CD8-positive, alpha-beta memory T cell (primary cell): Measurements from ENCODE around the gene TRPM5. TPM values are rescaled to one million over a fixed set of nuclear protein-coding genes. Genes with fewer than 3 reads are reported as not detected.

ENCODE experiments used
- polyA plus RNA-seq: library from polyadenylated mRNA; unstranded; fragments of 300-500 nt; fragmentation: Illumina TruSeq; gene quantifications from one replicate; pipeline ENCODE4 v1.2.3, GENCODE V29; 2021
- total RNA-seq, 2 experiments: library from RNA; stranded (reverse); gene quantifications; one replicate each; pipeline ENCODE4 v1.2.3, GENCODE V29; 2021

Gene TRPM5
- total and polyA plus RNA-seq, 3 experiments from 2014 or later, result not detected

Other genes with a start within 250 kb of the TRPM5 start
- under 1 TPM; 0.22 to 0.55 TPM for gene ASCL2, start 173.9 kb downstream of the TRPM5 start, total RNA-seq
- gene ASCL2, start 173.9 kb downstream of the TRPM5 start, polyA plus RNA-seq, result 8.9 TPM
- 1 to 10 TPM; 8.8 to 9.4 TPM for gene C11orf21, start 142.6 kb downstream of the TRPM5 start, total RNA-seq
- gene C11orf21, start 142.6 kb downstream of the TRPM5 start, polyA plus RNA-seq, result 30.1 TPM
- 1 to 10 TPM; 6.6 to 7.4 TPM for gene TSPAN32, start 142.5 kb downstream of the TRPM5 start, total RNA-seq
- 68.5 TPM for gene TSPAN32, start 142.5 kb downstream of the TRPM5 start, polyA plus RNA-seq
- gene CD81, start 67.2 kb downstream of the TRPM5 start, total RNA-seq, result 100 to 1,000 TPM; 176 to 189 TPM
- 107 TPM for gene CD81, start 67.2 kb downstream of the TRPM5 start, polyA plus RNA-seq
- gene TSSC4, start 43.8 kb downstream of the TRPM5 start, total RNA-seq, result 10 to 100 TPM; 79.6 to 84.1 TPM
- 85.6 TPM for gene TSSC4, start 43.8 kb downstream of the TRPM5 start, polyA plus RNA-seq
- gene KCNQ1, start 494 bp upstream of the TRPM5 start, total RNA-seq, result 1 to 10 TPM; 2.6 to 3.4 TPM
- gene KCNQ1, start 494 bp upstream of the TRPM5 start, polyA plus RNA-seq, result 5.7 TPM